ENCODE results near the gene GIPC1.

DNA sequence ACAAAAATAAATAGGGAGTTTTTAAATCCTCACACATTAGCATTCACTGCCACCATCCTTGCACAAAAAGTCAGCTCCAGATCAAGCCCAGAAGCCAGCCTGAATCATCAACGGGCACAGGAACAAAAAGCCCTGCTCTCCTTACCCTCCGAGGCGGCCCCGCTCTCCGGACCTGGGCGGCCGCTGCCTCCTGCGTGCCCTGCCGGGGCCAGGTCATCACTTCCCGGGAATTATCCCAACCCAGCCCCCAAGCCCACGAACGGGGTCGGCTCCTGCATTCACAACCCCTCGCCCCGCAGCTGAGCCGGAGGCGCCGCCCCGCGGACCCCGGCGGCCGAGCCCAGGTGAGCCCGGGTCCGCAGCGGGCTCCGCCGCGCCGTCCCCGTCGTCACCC lies 21.5 kb upstream of the GIPC1 start:
- TF ChIP-seq, protein P1, sequence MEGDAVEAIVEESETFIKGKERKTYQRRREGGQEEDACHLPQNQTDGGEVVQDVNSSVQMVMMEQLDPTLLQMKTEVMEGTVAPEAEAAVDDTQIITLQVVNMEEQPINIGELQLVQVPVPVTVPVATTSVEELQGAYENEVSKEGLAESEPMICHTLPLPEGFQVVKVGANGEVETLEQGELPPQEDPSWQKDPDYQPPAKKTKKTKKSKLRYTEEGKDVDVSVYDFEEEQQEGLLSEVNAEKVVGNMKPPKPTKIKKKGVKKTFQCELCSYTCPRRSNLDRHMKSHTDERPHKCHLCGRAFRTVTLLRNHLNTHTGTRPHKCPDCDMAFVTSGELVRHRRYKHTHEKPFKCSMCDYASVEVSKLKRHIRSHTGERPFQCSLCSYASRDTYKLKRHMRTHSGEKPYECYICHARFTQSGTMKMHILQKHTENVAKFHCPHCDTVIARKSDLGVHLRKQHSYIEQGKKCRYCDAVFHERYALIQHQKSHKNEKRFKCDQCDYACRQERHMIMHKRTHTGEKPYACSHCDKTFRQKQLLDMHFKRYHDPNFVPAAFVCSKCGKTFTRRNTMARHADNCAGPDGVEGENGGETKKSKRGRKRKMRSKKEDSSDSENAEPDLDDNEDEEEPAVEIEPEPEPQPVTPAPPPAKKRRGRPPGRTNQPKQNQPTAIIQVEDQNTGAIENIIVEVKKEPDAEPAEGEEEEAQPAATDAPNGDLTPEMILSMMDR (IDR thresholded peaks at IDR 0.05; ENCODE audit: low read length) = no peak
- no peak for TF ChIP-seq EZH2 (IDR thresholded peaks at IDR 0.05; ENCODE audit: borderline replicate concordance, low read length)

Data from OCI-LY1 (cell line).